IPS-NIHi7 (cell line): ENCODE measurements around the gene SYNGR1.

Source experiments
- DNase-seq: peaks from one replicate; pipeline ENCODE4 v3.0.0; 2012; ENCODE audit warnings: mixed read lengths; ENCODE audit errors: extremely low spot score

The SYNGR1 gene

DNA sequence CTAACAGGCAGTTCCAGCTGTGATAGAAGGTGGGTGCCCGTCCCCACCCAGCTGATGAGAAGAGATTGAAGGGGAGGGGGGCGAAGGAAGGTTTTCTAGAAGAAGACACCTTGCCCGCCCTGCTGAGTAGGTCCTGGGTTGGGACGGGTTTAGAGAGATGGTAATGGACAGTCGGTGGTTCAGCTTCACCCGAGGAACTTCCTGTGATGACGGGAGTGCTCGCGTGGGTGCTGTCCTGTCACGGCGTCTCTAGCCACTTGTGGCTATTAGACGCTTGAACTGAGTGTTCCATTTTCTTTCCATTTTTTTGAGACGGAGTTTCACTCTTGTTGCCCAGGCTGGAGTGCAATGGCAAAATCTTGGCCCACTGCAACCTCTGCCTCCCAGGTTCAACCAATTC lies 79.4 kb downstream of the SYNGR1 start:
- DNase-seq: no peak

DNA sequence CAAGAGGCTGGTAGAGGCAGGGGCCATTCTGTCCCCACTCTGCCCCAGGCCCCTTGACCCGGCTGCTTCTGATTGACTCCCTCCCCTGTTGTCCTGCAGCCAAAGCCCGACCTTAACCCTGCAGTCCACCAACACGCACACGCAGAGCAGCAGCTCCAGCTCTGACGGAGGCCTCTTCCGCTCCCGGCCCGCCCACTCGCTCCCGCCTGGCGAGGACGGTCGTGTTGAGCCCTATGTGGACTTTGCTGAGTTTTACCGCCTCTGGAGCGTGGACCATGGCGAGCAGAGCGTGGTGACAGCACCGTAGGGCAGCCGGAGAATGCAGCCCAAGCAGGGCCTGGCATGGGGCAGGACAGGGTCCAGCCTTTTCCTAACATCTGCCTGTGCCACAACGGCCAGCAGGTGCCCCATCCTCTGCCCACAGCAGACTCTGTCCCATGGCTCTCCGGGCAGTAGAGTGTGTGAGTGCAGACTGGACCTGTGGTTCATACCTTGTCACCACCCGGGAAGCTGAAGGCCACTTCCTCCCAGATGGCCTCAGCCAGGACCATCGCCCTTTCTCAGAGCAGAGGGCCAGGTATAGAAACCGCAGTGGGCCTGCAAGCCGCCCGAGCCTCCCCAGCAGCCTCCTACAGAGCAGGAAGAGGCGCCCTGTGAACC lies 80.3 kb downstream of the SYNGR1 start:
- DNase-seq: no peak

- DNase-seq: no peak
Measured at GRCh38 chr22:39430576-39431150, 80.9 kb downstream of the SYNGR1 start.

DNA sequence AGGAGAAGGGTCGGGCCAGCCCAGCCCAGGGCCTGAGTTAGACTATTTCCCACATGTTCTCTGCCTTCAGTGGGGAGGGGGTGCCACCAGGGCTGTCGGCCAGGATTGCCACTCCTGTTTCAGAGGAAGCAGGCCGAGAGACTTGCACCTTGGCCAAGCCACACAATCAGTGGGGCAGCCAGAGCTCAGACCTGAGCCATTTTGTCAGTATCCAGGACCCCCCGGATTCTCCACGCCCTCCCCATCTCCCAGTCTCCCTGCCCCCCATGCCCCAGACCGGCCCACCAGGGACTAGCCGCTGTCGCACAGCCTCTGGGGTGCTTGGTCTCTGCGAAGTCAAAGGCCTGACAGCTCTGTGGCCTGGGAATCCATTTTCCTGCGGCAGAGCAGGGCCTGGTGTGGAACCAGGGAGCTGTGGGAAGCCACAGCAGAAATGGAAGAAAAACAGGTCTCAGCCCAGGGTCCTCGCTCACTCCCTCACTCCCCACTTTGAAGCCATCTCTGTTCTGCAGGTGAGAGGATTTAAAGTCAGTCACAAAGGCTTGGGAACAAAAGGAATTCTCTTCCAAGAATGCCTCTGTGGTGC lies 81.5 kb downstream of the SYNGR1 start:
- DNase-seq: no peak

DNA sequence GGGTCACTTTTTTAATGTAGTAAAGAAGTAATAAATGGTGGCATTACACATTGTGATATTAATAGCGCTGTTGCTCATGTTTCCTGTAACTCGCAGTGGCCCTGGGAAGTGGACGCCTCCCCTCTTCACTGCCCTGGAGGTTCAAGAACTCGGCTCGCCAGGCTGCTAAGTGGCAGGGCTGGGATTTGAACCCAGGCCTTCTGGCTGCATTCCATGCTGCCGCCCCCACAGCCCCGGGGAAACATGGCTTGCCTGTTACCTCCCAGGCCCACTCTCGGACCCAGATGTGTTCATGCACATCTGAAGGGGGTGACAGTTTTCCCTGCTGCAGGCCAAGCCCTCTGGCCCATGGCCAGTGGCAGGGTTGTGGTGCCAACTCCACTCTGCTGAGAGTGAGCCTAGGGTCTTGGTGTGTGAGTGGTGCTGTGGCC lies 82.0 kb downstream of the SYNGR1 start:
- no peak for DNase-seq

- DNase-seq: no peak
Measured at GRCh38 chr22:39432361-39432811, 82.6 kb downstream of the SYNGR1 start.

- DNase-seq: no peak
Measured at GRCh38 chr22:39433476-39434242, 83.9 kb downstream of the SYNGR1 start.

- DNase-seq: no peak
Measured at GRCh38 chr22:39434243-39434653, 84.5 kb downstream of the SYNGR1 start.

DNA sequence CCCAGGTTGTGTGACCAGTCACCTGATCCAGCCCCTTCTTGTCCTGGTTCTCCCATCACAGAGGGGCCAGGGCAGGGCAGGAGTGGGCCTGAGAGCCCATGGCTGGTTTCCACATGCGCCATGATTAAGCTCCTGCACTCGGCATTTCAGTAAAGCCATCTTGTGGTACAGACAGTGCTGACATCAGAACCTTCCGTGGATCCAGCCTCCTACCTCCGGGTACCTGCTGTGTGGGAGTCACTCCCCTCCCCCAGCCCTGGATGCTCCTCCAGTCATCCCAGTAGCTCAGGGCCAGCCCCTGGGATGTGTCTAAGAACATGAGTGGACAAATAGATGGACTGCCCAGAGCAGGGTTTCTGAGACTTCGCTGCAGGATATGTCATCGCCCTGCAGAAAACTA lies 84.9 kb downstream of the SYNGR1 start:
- DNase-seq: no peak
